HG03280 (cell line): ENCODE measurements around the gene USP49.

ENCODE experiments used
- ATAC-seq: cut with Tn5 transposase; IDR thresholded peaks from one replicate; pipeline ENCODE4 v1.9.1; 2021; ENCODE audit warnings: mild to moderate bottlenecking, moderate library complexity; ENCODE audit not compliant: unreplicated experiment

The USP49 gene

GRCh38 chr6:41759905-41760579 is 135.1 kb downstream of the USP49 start:
- ATAC-seq: no peak

- ATAC-seq: no peak
Measured at GRCh38 chr6:41759106-41759904, 135.9 kb downstream of the USP49 start.

GRCh38 chr6:41758641-41759035 is 136.5 kb downstream of the USP49 start:
- no peak for ATAC-seq

GRCh38 chr6:41757931-41758640 is 137.1 kb downstream of the USP49 start:
- ATAC-seq: no peak

GRCh38 chr6:41757271-41757670 is 137.9 kb downstream of the USP49 start:
- no peak for ATAC-seq

GRCh38 chr6:41756354-41756753 is 138.8 kb downstream of the USP49 start:
- no peak for ATAC-seq

- ATAC-seq: no peak
Measured at GRCh38 chr6:41755895-41756294, 139.3 kb downstream of the USP49 start.

GRCh38 chr6:41750374-41750773 is 144.8 kb downstream of the USP49 start:
- ATAC-seq: no peak

- no peak for ATAC-seq
Measured at GRCh38 chr6:41748542-41748941, 146.6 kb downstream of the USP49 start.

GRCh38 chr6:41748102-41748477 is 147.1 kb downstream of the USP49 start:
- ATAC-seq: no peak

- ATAC-seq: no peak
Measured at GRCh38 chr6:41747256-41748101, 147.7 kb downstream of the USP49 start, which contains the start of gene PGC. Gene PGC (minus strand): TSS chr6:41747397. CDS start chr6:41747334, 63 bp downstream.

GRCh38 chr6:41746107-41746506 is 149.1 kb downstream of the USP49 start:
- ATAC-seq: no peak

- ATAC-seq: no peak
Measured at GRCh38 chr6:41744236-41744787, 150.9 kb downstream of the USP49 start.

- no peak for ATAC-seq
Measured at GRCh38 chr6:41743406-41744235, 151.6 kb downstream of the USP49 start.

GRCh38 chr6:41741625-41742490 is 153.3 kb downstream of the USP49 start:
- ATAC-seq: no peak

GRCh38 chr6:41740366-41741162 is 154.6 kb downstream of the USP49 start:
- no peak for ATAC-seq
